ENCODE results near the gene JMJD1C.

GRCh38 chr10:63142136-63142535 is 323.6 kb downstream of the JMJD1C start:
- TF ChIP-seq, protein P1, sequence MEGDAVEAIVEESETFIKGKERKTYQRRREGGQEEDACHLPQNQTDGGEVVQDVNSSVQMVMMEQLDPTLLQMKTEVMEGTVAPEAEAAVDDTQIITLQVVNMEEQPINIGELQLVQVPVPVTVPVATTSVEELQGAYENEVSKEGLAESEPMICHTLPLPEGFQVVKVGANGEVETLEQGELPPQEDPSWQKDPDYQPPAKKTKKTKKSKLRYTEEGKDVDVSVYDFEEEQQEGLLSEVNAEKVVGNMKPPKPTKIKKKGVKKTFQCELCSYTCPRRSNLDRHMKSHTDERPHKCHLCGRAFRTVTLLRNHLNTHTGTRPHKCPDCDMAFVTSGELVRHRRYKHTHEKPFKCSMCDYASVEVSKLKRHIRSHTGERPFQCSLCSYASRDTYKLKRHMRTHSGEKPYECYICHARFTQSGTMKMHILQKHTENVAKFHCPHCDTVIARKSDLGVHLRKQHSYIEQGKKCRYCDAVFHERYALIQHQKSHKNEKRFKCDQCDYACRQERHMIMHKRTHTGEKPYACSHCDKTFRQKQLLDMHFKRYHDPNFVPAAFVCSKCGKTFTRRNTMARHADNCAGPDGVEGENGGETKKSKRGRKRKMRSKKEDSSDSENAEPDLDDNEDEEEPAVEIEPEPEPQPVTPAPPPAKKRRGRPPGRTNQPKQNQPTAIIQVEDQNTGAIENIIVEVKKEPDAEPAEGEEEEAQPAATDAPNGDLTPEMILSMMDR (IDR thresholded peaks at IDR 0.05): no peak
- TF ChIP-seq POLR2A (IDR thresholded peaks at IDR 0.05) (no peak), POLR2AphosphoS5 (IDR thresholded peaks at IDR 0.05; ENCODE audit: insufficient read depth in 1 of 2, low read depth in 1 of 2) (no peak)
